NT2/D1 (cell line): Measurements from ENCODE around the gene PDS5B.
"Not testable (repeated sequence)": the region's sequence is repeated elsewhere in the genome, so short reads cannot be mapped to it uniquely, and the experiment has no call there.

Experiments used
- YY1 ChIP-seq: IDR thresholded peaks from 2 replicates; pipeline ENCODE4 v1.6.1; 2011; ENCODE audit not compliant: insufficient read length, insufficient read depth
- ZNF274 ChIP-seq: IDR thresholded peaks from 2 replicates; pipeline ENCODE4 v1.6.1; 2011; ENCODE audit warnings: mild to moderate bottlenecking, low read depth, low read length

GRCh38 chr13:32729097-32729496, 142.8 kb downstream of the PDS5B start:
- TF ChIP-seq ZNF274, YY1: not testable (repeated sequence)
